WTC11 (cell line): ENCODE results near the gene ZFAND3. TPM values are rescaled to one million over a fixed set of nuclear protein-coding genes. Genes with fewer than 3 reads are reported as not detected.

Source experiments
- ATAC-seq: fragments of 200-7000 bp; cut with Tn5 transposase; 2 replicates; pipeline ENCODE4 v1.10.0; 2021; ENCODE audit warnings: mild to moderate bottlenecking, moderate library complexity
- CTCF ChIA-PET: fragments of 300-600 bp; sonication (Branson Sonifier 250); formaldehyde crosslinking; loops from one replicate; lab custom pipeline; 2021; ENCODE audit warnings: antibody characterized with exemption; lab: Charles Lee
- POLR2A ChIA-PET: fragments of 350-600 bp; sonication (Branson Sonifier 250); formaldehyde crosslinking; loops from one replicate; lab custom pipeline; 2021; ENCODE audit warnings: antibody characterized with exemption; lab: Charles Lee
- DNase-seq: peaks from one replicate; pipeline ENCODE4 v3.0.0; 2021; ENCODE audit warnings: low spot score
- H3K27ac Mint-ChIP-seq: 2 replicates; pipeline ENCODE4 v1.8.0; 2021; ENCODE audit warnings: mixed read lengths
- H3K27me3 Mint-ChIP-seq: 2 replicates; pipeline ENCODE4 v1.8.0; 2021; ENCODE audit warnings: low read depth, mild to moderate bottlenecking, moderate library complexity, mixed read lengths
- H3K36me3 Mint-ChIP-seq: 2 replicates; pipeline ENCODE4 v1.8.0; 2021; ENCODE audit warnings: mixed read lengths
- H3K4me1 Mint-ChIP-seq: 2 replicates; pipeline ENCODE4 v1.8.0; 2022; ENCODE audit warnings: mixed read lengths
- H3K4me3 Mint-ChIP-seq: 2 replicates; pipeline ENCODE4 v1.8.0; 2021; ENCODE audit warnings: mild to moderate bottlenecking, moderate library complexity, mixed read lengths
- H3K9me3 Mint-ChIP-seq: 2 replicates; pipeline ENCODE4 v1.8.0; 2021; ENCODE audit warnings: mixed read lengths
- ATF1 ChIP-seq: sonication (generic); formaldehyde crosslinking; IDR thresholded peaks from 2 replicates; pipeline ENCODE4 v1.8.1; 2023; ENCODE audit warnings: mild to moderate bottlenecking, moderate library complexity, missing genetic modification reagents
- EMX1 ChIP-seq: fragments of 250-450 bp; sonication (Bioruptor Pico); IDR thresholded peaks from 2 replicates; pipeline ENCODE4 v1.8.0; 2021; ENCODE audit warnings: mild to moderate bottlenecking
- ESRRA ChIP-seq: sonication (generic); formaldehyde crosslinking; IDR thresholded peaks from 2 replicates; pipeline ENCODE4 v1.8.1; 2022; ENCODE audit warnings: mild to moderate bottlenecking, missing genetic modification reagents, borderline replicate concordance
- FOXP4 ChIP-seq: sonication (generic); formaldehyde crosslinking; IDR thresholded peaks from 2 replicates; pipeline ENCODE4 v1.8.0; 2022; ENCODE audit warnings: mild to moderate bottlenecking, missing genetic modification reagents
- GTF2I ChIP-seq: fragments of 250-450 bp; sonication (Bioruptor Pico); conservative IDR thresholded peaks from 2 replicates; pipeline ENCODE4 v1.4.0; 2021; ENCODE audit warnings: mild to moderate bottlenecking
- NFE2L1 ChIP-seq: sonication (generic); formaldehyde crosslinking; IDR thresholded peaks from 2 replicates; pipeline ENCODE4 v1.8.1; 2023; ENCODE audit warnings: missing genetic modification reagents
- NFYB ChIP-seq: sonication (generic); formaldehyde crosslinking; conservative IDR thresholded peaks from 2 replicates; pipeline ENCODE4 v1.8.0; 2022; ENCODE audit warnings: low read depth, missing genetic modification reagents
- NR2C2 ChIP-seq: sonication (generic); formaldehyde crosslinking; IDR thresholded peaks from 2 replicates; pipeline ENCODE4 v1.8.0; 2022; ENCODE audit warnings: mild to moderate bottlenecking, missing genetic modification reagents
- RELA ChIP-seq: sonication (generic); formaldehyde crosslinking; IDR thresholded peaks from 2 replicates; pipeline ENCODE4 v1.8.1; 2022; ENCODE audit warnings: missing genetic modification reagents, mild to moderate bottlenecking, borderline replicate concordance
- SMAD3 ChIP-seq: sonication (generic); formaldehyde crosslinking; IDR thresholded peaks from 2 replicates; pipeline ENCODE4 v1.8.0; 2022; ENCODE audit warnings: missing genetic modification reagents, mild to moderate bottlenecking, borderline replicate concordance
- SOX15 ChIP-seq: fragments of 250-450 bp; sonication (Bioruptor Pico); IDR thresholded peaks from 2 replicates; pipeline ENCODE4 v1.9.0; 2021; ENCODE audit warnings: mild to moderate bottlenecking
- SP1 ChIP-seq: sonication (generic); formaldehyde crosslinking; conservative IDR thresholded peaks from 2 replicates; pipeline ENCODE4 v1.8.1; 2022; ENCODE audit warnings: missing genetic modification reagents
- ZNF396 ChIP-seq: fragments of 250-450 bp; sonication (Bioruptor Pico); IDR thresholded peaks from 2 replicates; pipeline ENCODE4 v1.8.0; 2021; ENCODE audit warnings: mild to moderate bottlenecking, moderate library complexity, borderline replicate concordance
- ZNF416 ChIP-seq: fragments of 250-450 bp; sonication (Bioruptor Pico); IDR thresholded peaks from 2 replicates; pipeline ENCODE4 v1.9.0; 2021; ENCODE audit warnings: mild to moderate bottlenecking, inconsistent platforms
- total RNA-seq: library from RNA; stranded (reverse); gene quantifications from 3 replicates; pipeline ENCODE4 v1.2.3, GENCODE V29; 2021
- TF ChIP-seq, protein P1 (sequence below): fragments of 250-450 bp; sonication (Bioruptor Pico); IDR thresholded peaks from 2 replicates; pipeline ENCODE4 v1.9.0; 2021; ENCODE audit warnings: moderate library complexity, mild to moderate bottlenecking, inconsistent platforms, borderline replicate concordance
- TF ChIP-seq, protein P2 (sequence below): fragments of 250-450 bp; sonication (Bioruptor Pico); IDR thresholded peaks from 2 replicates; pipeline ENCODE4 v1.9.0; 2021; ENCODE audit warnings: mild to moderate bottlenecking
- TF ChIP-seq, protein P3 (sequence below): fragments of 250-450 bp; sonication (Bioruptor Pico); conservative IDR thresholded peaks from 2 replicates; pipeline ENCODE4 v1.9.0; 2021; ENCODE audit warnings: mild to moderate bottlenecking

Gene ZFAND3
- total RNA-seq, 1 experiment from 2014 or later: 50.3 TPM

DNA sequence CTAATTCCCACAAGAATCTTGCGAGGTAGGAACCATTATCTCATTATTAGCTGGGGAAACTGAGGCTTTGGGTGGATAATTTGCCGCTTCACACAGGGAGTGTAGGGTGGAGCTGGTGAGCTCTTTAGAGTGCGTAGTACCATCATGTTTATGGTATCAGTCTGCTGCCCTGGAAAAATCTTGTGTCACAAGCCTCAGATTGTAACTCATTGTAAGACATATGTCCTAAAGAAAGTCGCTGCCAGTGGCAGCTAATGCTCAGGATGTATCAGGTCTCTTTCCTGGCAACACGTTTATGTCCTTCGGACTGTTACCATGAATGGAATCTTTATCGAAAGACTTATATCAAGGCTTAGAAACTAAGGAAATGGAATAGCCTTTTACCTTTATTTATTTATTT is 1.9 kb downstream of the ZFAND3 start (continued):
- TF ChIP-seq GTF2I (CRISPR knock-in tag): no peak
- TF ChIP-seq SP1 (CRISPR knock-in tag): no peak
- TF ChIP-seq, protein P1, sequence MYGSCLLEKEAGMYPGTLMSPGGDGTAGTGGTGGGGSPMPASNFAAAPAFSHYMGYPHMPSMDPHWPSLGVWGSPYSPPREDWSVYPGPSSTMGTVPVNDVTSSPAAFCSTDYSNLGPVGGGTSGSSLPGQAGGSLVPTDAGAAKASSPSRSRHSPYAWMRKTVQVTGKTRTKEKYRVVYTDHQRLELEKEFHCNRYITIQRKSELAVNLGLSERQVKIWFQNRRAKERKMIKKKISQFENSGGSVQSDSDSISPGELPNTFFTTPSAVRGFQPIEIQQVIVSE: no peak
- no peak for TF ChIP-seq NFYB (CRISPR knock-in tag)
- TF ChIP-seq, protein P2, sequence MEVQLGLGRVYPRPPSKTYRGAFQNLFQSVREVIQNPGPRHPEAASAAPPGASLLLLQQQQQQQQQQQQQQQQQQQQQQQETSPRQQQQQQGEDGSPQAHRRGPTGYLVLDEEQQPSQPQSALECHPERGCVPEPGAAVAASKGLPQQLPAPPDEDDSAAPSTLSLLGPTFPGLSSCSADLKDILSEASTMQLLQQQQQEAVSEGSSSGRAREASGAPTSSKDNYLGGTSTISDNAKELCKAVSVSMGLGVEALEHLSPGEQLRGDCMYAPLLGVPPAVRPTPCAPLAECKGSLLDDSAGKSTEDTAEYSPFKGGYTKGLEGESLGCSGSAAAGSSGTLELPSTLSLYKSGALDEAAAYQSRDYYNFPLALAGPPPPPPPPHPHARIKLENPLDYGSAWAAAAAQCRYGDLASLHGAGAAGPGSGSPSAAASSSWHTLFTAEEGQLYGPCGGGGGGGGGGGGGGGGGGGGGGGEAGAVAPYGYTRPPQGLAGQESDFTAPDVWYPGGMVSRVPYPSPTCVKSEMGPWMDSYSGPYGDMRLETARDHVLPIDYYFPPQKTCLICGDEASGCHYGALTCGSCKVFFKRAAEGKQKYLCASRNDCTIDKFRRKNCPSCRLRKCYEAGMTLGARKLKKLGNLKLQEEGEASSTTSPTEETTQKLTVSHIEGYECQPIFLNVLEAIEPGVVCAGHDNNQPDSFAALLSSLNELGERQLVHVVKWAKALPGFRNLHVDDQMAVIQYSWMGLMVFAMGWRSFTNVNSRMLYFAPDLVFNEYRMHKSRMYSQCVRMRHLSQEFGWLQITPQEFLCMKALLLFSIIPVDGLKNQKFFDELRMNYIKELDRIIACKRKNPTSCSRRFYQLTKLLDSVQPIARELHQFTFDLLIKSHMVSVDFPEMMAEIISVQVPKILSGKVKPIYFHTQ (CRISPR knock-in tag): no peak
- TF ChIP-seq FOXP4 (CRISPR knock-in tag): no peak
- no peak for TF ChIP-seq RELA (CRISPR knock-in tag)
- no peak for TF ChIP-seq ESRRA
- no peak for TF ChIP-seq ZNF396 (CRISPR knock-in tag)
- no peak for TF ChIP-seq NR2C2
- TF ChIP-seq SOX15 (CRISPR knock-in tag): no peak
- TF ChIP-seq, protein P3, sequence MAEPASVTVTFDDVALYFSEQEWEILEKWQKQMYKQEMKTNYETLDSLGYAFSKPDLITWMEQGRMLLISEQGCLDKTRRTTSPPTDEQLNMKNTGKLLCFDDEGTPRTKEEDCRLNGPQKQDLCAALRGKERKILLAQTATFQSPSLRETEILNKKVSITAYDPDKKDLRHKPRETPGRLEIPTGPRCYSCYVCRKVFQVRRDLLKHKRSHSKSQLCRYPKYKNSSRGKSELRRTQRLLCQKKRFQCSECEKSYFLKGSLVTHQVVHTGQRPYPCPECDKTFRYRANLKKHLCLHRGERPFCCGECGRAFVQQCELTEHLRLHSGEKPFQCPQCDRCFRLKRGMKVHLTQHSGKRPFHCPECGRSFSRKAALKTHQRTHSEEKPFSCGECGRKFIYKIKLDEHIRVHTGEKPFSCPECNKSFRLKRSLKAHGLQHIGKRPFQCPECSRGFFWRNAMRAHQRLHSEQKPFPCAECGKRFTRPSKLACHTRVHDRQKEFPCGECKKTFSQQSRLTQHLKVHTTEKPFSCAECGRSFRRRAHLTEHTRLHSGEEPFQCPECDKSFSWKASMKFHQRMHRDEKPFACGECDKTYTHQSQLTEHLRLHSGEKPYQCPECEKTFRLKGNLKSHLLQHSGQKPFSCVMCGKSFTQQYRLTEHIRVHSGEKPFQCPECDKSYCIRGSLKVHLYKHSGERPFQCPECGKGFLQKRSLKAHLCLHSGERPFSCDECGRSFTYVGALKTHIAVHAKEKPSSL (CRISPR knock-in tag): no peak

DNA sequence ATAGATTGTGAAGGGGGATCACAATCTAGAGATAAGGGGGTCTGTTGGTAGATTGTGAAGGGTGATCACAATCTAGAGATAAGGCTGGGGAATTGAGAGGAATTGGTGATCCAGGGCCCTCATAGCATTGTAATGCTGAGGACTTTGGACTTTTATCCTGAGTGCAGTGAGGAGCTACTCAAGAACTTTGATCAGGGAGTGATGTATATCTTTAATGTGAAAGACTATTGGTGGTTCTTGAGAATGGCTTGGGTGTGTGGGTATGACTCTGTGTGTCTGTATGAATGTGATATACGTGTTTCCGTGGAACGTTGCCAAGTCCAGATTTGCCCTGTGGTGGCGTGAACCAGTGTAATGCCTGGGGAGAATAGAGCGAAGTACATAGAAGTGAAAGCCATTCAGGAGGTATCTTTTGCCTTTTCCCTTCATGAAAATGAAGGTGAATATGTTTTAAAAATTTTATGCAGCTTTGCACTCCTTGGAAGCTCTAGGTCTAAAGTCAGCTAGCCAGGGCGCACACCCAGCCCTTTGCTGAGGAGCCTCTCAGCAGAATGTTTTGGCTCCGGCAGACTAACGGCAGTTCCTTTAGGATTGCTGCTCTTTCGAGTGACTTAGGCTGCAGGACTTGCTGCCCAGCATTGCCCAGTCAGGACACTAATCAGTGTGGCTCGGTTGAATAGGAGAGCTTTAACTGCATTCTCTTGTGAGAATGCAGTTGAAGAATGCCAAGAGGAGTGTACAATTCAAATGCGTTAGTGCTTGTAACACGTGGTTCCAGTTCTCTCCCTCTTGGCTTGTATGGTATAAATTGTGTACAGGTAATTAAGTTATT is 3.5 kb downstream of the ZFAND3 start:
- POLR2A ChIA-PET: interaction anchor here (0.7 kb wide), 1 partner anchor 31 kb away, joined by 12 read pairs; no protein-coding TSS in a partner anchor
- H3K4me1 Mint-ChIP-seq: peaks cover 43% of the 10 kb centered on the region
- no peak for DNase-seq
- no peak for ATAC-seq
- no peaks in the 10 kb centered on the region for H3K27me3 Mint-ChIP-seq
- TF ChIP-seq SMAD3 (CRISPR knock-in tag): no peak
- no peak for TF ChIP-seq ATF1 (CRISPR knock-in tag)
- no peak for TF ChIP-seq NFE2L1 (CRISPR knock-in tag)
- TF ChIP-seq ZNF416 (CRISPR knock-in tag): peak; percentile 86
- no peak for TF ChIP-seq EMX1 (CRISPR knock-in tag)
- TF ChIP-seq, all 79 proteins: peak for 1
- Mint-ChIP-seq H3K4me3 (no peak overlapping the region), H3K9me3 (no peaks in the 10 kb centered on the region), H3K36me3 (no peaks in the 10 kb centered on the region), H3K27ac (peak overlapping the region; percentile 41)
- CTCF ChIA-PET: no interaction called here
